HG02938 (cell line): ENCODE results near the gene ZNF654.

Source experiments
- ATAC-seq: cut with Tn5 transposase; IDR thresholded peaks from one replicate; pipeline ENCODE4 v1.9.1; 2021; ENCODE audit warnings: mild to moderate bottlenecking, moderate library complexity; ENCODE audit not compliant: unreplicated experiment

Gene ZNF654

DNA sequence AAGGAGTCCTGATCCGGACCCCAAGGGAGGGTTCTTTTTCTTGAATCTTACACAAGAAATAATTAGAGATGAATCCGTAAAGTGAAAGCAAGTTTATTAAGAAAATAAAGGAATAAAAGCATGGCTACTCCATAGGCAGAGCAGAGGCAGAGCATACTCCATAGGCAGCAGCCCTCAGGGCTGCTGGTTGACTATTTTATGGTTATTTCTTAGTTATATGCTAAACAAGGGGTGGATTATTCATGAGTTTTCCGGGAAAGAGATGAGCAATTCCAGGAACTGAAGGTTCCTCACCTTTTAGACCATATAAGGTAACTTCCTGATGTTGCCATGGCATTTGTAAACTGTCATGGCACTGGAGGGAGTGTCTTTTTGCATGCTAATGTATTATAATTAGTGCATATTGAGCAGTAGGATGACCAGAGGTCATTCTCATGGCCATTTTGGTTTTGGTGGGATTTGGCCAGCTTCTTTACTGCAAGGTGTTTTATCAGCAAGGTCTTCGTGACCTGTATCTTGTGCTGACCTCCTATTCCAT lies 132.9 kb downstream of the ZNF654 start:
- no peak for ATAC-seq

DNA sequence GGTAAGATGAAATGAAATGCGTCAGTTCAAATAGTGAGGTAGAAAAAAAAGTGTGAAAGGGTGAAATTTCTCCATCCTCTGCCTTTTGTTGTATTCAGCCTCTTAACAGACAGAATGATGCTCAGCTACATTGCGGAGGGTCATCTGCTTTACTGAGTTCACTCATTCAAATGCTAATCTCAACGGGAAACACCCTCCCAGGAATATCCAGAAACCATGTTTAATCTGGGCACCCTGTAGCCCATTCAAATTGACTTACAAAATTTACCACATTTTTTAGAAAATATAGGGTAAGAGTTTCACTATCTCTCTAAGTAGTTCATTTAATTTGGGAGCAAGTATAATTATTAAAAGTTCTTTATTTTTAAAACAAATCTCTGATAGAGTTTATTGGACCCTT lies 133.6 kb downstream of the ZNF654 start:
- ATAC-seq, result no peak
